Measurements from ENCODE around the gene LRPAP1. TPM values are rescaled to one million over a fixed set of nuclear protein-coding genes. Genes with fewer than 3 reads are reported as not detected.

Gene LRPAP1
- total RNA-seq, 2 experiments from 2014 or later: 58.2 to 61.2 TPM

GRCh38 chr4:3475041-3475712, 57.0 kb downstream of the LRPAP1 start:
- DNase-seq: no peak
- Mint-ChIP-seq H3K4me1 (no peaks in the 10 kb centered on the region), H3K27me3 (peaks cover 7% of the 10 kb centered on the region), H3K27ac (no peak overlapping the region), H3K4me3 (no peak overlapping the region), H3K36me3 (no peaks in the 10 kb centered on the region), H3K9me3 (no peaks in the 10 kb centered on the region)

GRCh38 chr4:3473996-3474765, 58.0 kb downstream of the LRPAP1 start:
- peaks cover 7% of the 10 kb centered on the region for H3K27me3 Mint-ChIP-seq
- H3K9me3 Mint-ChIP-seq: no peaks in the 10 kb centered on the region
- no peaks in the 10 kb centered on the region for H3K36me3 Mint-ChIP-seq
- no peaks in the 10 kb centered on the region for H3K4me1 Mint-ChIP-seq
- DNase-seq: no peak
- H3K27ac Mint-ChIP-seq: no peak overlapping the region
- no peak overlapping the region for H3K4me3 Mint-ChIP-seq

GRCh38 chr4:3473181-3473950, 58.9 kb downstream of the LRPAP1 start:
- no peaks in the 10 kb centered on the region for H3K36me3 Mint-ChIP-seq
- H3K27me3 Mint-ChIP-seq: peaks cover 7% of the 10 kb centered on the region
- H3K9me3 Mint-ChIP-seq: no peaks in the 10 kb centered on the region
- DNase-seq: no peak
- no peak overlapping the region for H3K27ac Mint-ChIP-seq
- H3K4me1 Mint-ChIP-seq: no peaks in the 10 kb centered on the region
- H3K4me3 Mint-ChIP-seq: no peak overlapping the region

GRCh38 chr4:3472411-3473141, 59.6 kb downstream of the LRPAP1 start:
- H3K36me3 Mint-ChIP-seq: no peaks in the 10 kb centered on the region
- H3K9me3 Mint-ChIP-seq: no peaks in the 10 kb centered on the region
- peaks cover 7% of the 10 kb centered on the region for H3K27me3 Mint-ChIP-seq
- no peak overlapping the region for H3K4me3 Mint-ChIP-seq
- no peak overlapping the region for H3K27ac Mint-ChIP-seq
- no peaks in the 10 kb centered on the region for H3K4me1 Mint-ChIP-seq
- no peak for DNase-seq

GRCh38 chr4:3471886-3472285, 60.3 kb downstream of the LRPAP1 start:
- H3K4me1 Mint-ChIP-seq: no peaks in the 10 kb centered on the region

GRCh38 chr4:3471098-3471760, 61.0 kb downstream of the LRPAP1 start:
- H3K4me3 Mint-ChIP-seq: no peak overlapping the region

More at GRCh38 chr4:3471886-3472285, 60.3 kb downstream of the LRPAP1 start:
- Mint-ChIP-seq H3K27ac (no peak overlapping the region), H3K9me3 (no peaks in the 10 kb centered on the region), H3K27me3 (peaks cover 7% of the 10 kb centered on the region), H3K36me3 (no peaks in the 10 kb centered on the region), H3K4me3 (no peak overlapping the region)
- DNase-seq: no peak

GRCh38 chr4:3470244-3471097, 61.8 kb downstream of the LRPAP1 start:
- H3K4me1 Mint-ChIP-seq: no peaks in the 10 kb centered on the region
- H3K9me3 Mint-ChIP-seq: no peaks in the 10 kb centered on the region
- DNase-seq: no peak
- no peaks in the 10 kb centered on the region for H3K36me3 Mint-ChIP-seq
- H3K27ac Mint-ChIP-seq: no peak overlapping the region
- peaks cover 2% of the 10 kb centered on the region for H3K27me3 Mint-ChIP-seq
- H3K4me3 Mint-ChIP-seq: no peak overlapping the region

More at GRCh38 chr4:3471098-3471760, 61.0 kb downstream of the LRPAP1 start:
- DNase-seq: no peak
- Mint-ChIP-seq H3K4me1 (no peaks in the 10 kb centered on the region), H3K27me3 (peaks cover 1% of the 10 kb centered on the region), H3K9me3 (no peaks in the 10 kb centered on the region), H3K27ac (no peak overlapping the region), H3K36me3 (no peaks in the 10 kb centered on the region)

- Mint-ChIP-seq H3K36me3 (no peaks in the 10 kb centered on the region), H3K4me3 (no peak overlapping the region), H3K9me3 (no peaks in the 10 kb centered on the region), H3K27ac (no peak overlapping the region), H3K27me3 (peaks cover 10% of the 10 kb centered on the region), H3K4me1 (no peaks in the 10 kb centered on the region)
- no peak for DNase-seq
Measured at GRCh38 chr4:3469386-3470243, 62.6 kb downstream of the LRPAP1 start.

GRCh38 chr4:3468804-3469203, 63.4 kb downstream of the LRPAP1 start:
- no peak overlapping the region for H3K27ac Mint-ChIP-seq
- H3K36me3 Mint-ChIP-seq: no peaks in the 10 kb centered on the region
- H3K4me1 Mint-ChIP-seq: no peaks in the 10 kb centered on the region
- H3K4me3 Mint-ChIP-seq: no peak overlapping the region
- peaks cover 13% of the 10 kb centered on the region for H3K27me3 Mint-ChIP-seq
- H3K9me3 Mint-ChIP-seq: no peaks in the 10 kb centered on the region
- DNase-seq: no peak

- no peak overlapping the region for H3K27ac Mint-ChIP-seq
- no peaks in the 10 kb centered on the region for H3K9me3 Mint-ChIP-seq
- no peaks in the 10 kb centered on the region for H3K36me3 Mint-ChIP-seq
- H3K4me1 Mint-ChIP-seq: no peaks in the 10 kb centered on the region
- no peak for DNase-seq
- H3K27me3 Mint-ChIP-seq: peaks cover 14% of the 10 kb centered on the region
- H3K4me3 Mint-ChIP-seq: no peak overlapping the region
Measured at GRCh38 chr4:3468154-3468553, 64.1 kb downstream of the LRPAP1 start.

- no peaks in the 10 kb centered on the region for H3K36me3 Mint-ChIP-seq
- no peak for DNase-seq
- no peaks in the 10 kb centered on the region for H3K9me3 Mint-ChIP-seq
- no peaks in the 10 kb centered on the region for H3K4me1 Mint-ChIP-seq
- no peak overlapping the region for H3K27ac Mint-ChIP-seq
- no peak overlapping the region for H3K4me3 Mint-ChIP-seq
- peaks cover 20% of the 10 kb centered on the region for H3K27me3 Mint-ChIP-seq
Measured at GRCh38 chr4:3467601-3468031, 64.6 kb downstream of the LRPAP1 start.

GRCh38 chr4:3466691-3467600, 65.3 kb downstream of the LRPAP1 start:
- H3K4me3 Mint-ChIP-seq: no peak overlapping the region
- H3K27me3 Mint-ChIP-seq: peaks cover 26% of the 10 kb centered on the region
- no peaks in the 10 kb centered on the region for H3K9me3 Mint-ChIP-seq

More at GRCh38 chr4:3466691-3467600, 65.3 kb downstream of the LRPAP1 start:
- no peak for DNase-seq
- no peaks in the 10 kb centered on the region for H3K4me1 Mint-ChIP-seq
- H3K27ac Mint-ChIP-seq: no peak overlapping the region
- H3K36me3 Mint-ChIP-seq: no peaks in the 10 kb centered on the region
